ENCODE data around the gene SRC.

DNA sequence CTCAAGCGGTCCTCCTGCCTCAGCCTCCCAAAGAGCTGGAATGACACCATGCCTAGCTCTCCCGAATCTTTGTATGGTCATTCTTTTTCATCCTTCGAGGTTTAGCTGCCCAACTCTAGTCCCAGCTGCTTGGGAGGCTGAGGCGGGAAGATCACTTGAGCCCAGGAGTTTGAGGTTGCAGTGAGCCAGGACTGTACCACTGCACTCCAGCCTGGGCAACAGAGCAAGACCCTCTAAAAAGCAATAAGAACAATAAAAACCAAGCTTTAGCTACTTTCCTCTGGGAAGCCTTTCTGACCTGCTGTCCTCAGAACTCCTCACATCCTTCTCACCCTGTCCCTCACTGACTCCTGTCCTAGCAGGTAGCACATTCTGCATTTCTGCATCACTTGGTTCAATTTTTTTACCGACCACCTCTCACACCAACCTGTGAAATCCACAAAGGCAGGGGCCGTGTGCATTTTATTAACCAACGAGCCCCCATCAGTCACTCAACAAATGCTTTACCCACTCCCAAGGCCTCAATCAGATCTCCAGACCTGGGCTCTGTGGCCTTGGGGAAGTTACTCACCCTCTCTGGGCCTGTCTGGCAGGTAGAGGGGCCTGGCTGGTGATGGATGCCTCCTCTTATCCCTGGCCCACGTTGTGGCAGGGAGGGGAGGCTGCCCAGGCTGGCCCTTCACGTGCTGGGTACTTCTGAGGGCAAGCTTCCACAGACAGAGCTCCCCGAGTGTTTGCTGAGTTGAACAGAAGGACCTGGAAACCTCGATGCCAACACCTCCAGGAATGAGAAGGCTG, 14.7 kb upstream of the SRC start:
- TF ChIP-seq SP1 (IDR thresholded peaks at IDR 0.05) (no peak), BHLHE40 (IDR thresholded peaks at IDR 0.05; ENCODE audit: borderline replicate concordance) (no peak), FOXA1 (IDR thresholded peaks at IDR 0.05) (no peak), ARNT (IDR thresholded peaks at IDR 0.05) (no peak), FOXK2 (IDR thresholded peaks at IDR 0.05) (no peak)
- TF ChIP-seq, protein P1, sequence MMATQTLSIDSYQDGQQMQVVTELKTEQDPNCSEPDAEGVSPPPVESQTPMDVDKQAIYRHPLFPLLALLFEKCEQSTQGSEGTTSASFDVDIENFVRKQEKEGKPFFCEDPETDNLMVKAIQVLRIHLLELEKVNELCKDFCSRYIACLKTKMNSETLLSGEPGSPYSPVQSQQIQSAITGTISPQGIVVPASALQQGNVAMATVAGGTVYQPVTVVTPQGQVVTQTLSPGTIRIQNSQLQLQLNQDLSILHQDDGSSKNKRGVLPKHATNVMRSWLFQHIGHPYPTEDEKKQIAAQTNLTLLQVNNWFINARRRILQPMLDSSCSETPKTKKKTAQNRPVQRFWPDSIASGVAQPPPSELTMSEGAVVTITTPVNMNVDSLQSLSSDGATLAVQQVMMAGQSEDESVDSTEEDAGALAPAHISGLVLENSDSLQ (IDR thresholded peaks at IDR 0.05), result no peak
